Coronary artery (tissue), 2 donors: ENCODE results near the gene FCRLA.
"Not testable (repeated sequence)": the region's sequence is repeated elsewhere in the genome, so short reads cannot be mapped to it uniquely, and the experiment has no call there.

Experiments used
- DNase-seq: peaks from one replicate; pipeline ENCODE4 v3.0.0-alpha.2; 2017; ENCODE audit warnings: low spot score
- H3K27ac ChIP-seq, 2 donors: fragments of 200-600 bp; sonication (generic); one replicate each; pipeline ENCODE4 v1.5.1; 2016 to 2019
- H3K4me3 ChIP-seq: fragments of 200-600 bp; sonication (generic); 2 replicates; pipeline ENCODE4 v1.5.1; 2016; ENCODE audit warnings: mild to moderate bottlenecking, moderate library complexity
- CTCF ChIP-seq: fragments of 200-600 bp; sonication (generic); IDR thresholded peaks from one replicate; pipeline ENCODE4 v1.5.1; 2019; ENCODE audit warnings: antibody characterized with exemption

The FCRLA gene

GRCh38 chr1:161676958-161677689, 29.9 kb upstream of the FCRLA start:
- H3K4me3 ChIP-seq = no peak overlapping the region
- H3K27ac ChIP-seq = no peak overlapping the region
- no peak for DNase-seq
- no peak for TF ChIP-seq CTCF

- Histone ChIP-seq H3K4me3 (no peak overlapping the region), H3K27ac (no peak overlapping the region)
- no peak for DNase-seq
- TF ChIP-seq CTCF = no peak
Observed at GRCh38 chr1:161678500-161678899, 28.5 kb upstream of the FCRLA start.

- no peak overlapping the region for H3K4me3 ChIP-seq
- H3K27ac ChIP-seq = no peak overlapping the region
- DNase-seq = no peak
- TF ChIP-seq CTCF = no peak
Observed at GRCh38 chr1:161681879-161682278, 25.1 kb upstream of the FCRLA start.

GRCh38 chr1:161688946-161689345, 18.1 kb upstream of the FCRLA start:
- no peak for DNase-seq
- TF ChIP-seq CTCF = no peak
- no peak overlapping the region for H3K27ac ChIP-seq
- H3K4me3 ChIP-seq = no peak overlapping the region

- Histone ChIP-seq H3K4me3 (no peak overlapping the region), H3K27ac (no peak overlapping the region)
- no peak for DNase-seq
- TF ChIP-seq CTCF = no peak
Observed at GRCh38 chr1:161691846-161692245, 15.2 kb upstream of the FCRLA start.

- not testable (repeated sequence) for H3K4me3 ChIP-seq, DNase-seq, H3K27ac ChIP-seq
Observed at GRCh38 chr1:161693020-161693712, 13.9 kb upstream of the FCRLA start.

- H3K27ac ChIP-seq, DNase-seq, H3K4me3 ChIP-seq: not testable (repeated sequence)
Observed at GRCh38 chr1:161698302-161698701, 8.7 kb upstream of the FCRLA start.

- no peak overlapping the region for H3K27ac ChIP-seq
- no peak overlapping the region for H3K4me3 ChIP-seq
- TF ChIP-seq CTCF = no peak
- DNase-seq = no peak
Observed at GRCh38 chr1:161702250-161702649, 4.8 kb upstream of the FCRLA start.
